GM19099 (cell line): ENCODE measurements around the gene TIMM10.
A peak's percentile ranks its signal among the peaks of the same experiment; 100 is the strongest.

Experiments used
- POLR2A ChIP-seq: IDR thresholded peaks from 3 replicates; pipeline ENCODE4 v1.6.1; 2011; ENCODE audit warnings: low read depth; ENCODE audit not compliant: insufficient read length; ENCODE audit errors: extremely low read depth

TIMM10 gene

GRCh38 chr11:57547854-57548377 is 17.4 kb upstream of the TIMM10 start:
- TF ChIP-seq POLR2A, result peak; percentile 22

GRCh38 chr11:57546869-57547475 is 16.4 kb upstream of the TIMM10 start:
- no peak for TF ChIP-seq POLR2A

GRCh38 chr11:57546451-57546850 is 15.9 kb upstream of the TIMM10 start:
- no peak for TF ChIP-seq POLR2A

- no peak for TF ChIP-seq POLR2A
Measured at GRCh38 chr11:57545883-57546282, 15.3 kb upstream of the TIMM10 start.

- TF ChIP-seq POLR2A, result no peak
Measured at GRCh38 chr11:57544566-57544965, 14.0 kb upstream of the TIMM10 start.

GRCh38 chr11:57543593-57543992 is 13.0 kb upstream of the TIMM10 start:
- no peak for TF ChIP-seq POLR2A

GRCh38 chr11:57542582-57542981 is 12.0 kb upstream of the TIMM10 start:
- TF ChIP-seq POLR2A, result no peak

GRCh38 chr11:57541169-57541568 is 10.6 kb upstream of the TIMM10 start:
- TF ChIP-seq POLR2A, result no peak

GRCh38 chr11:57539342-57539741 is 8.8 kb upstream of the TIMM10 start:
- no peak for TF ChIP-seq POLR2A

GRCh38 chr11:57536947-57537619 is 6.5 kb upstream of the TIMM10 start, which contains the start of gene SMTNL1:
SMTNL1 (plus strand) TSS chr11:57537595; CDS start chr11:57542643, 5,048 bp downstream.
- TF ChIP-seq POLR2A, result no peak

- no peak for TF ChIP-seq POLR2A
Measured at GRCh38 chr11:57530215-57530595, 349 bp downstream of the TIMM10 start.

- no peak for TF ChIP-seq POLR2A
Measured at GRCh38 chr11:57529012-57529411, 1.5 kb downstream of the TIMM10 start.

- peak; percentile 3 for TF ChIP-seq POLR2A
Measured at GRCh38 chr11:57527056-57527631, 3.4 kb downstream of the TIMM10 start.

GRCh38 chr11:57523419-57523818 is 7.1 kb downstream of the TIMM10 start:
- no peak for TF ChIP-seq POLR2A

- no peak for TF ChIP-seq POLR2A
Measured at GRCh38 chr11:57521116-57521515, 9.4 kb downstream of the TIMM10 start.

GRCh38 chr11:57516061-57516443 is 14.5 kb downstream of the TIMM10 start:
- no peak for TF ChIP-seq POLR2A
